HepG2 (cell line): ENCODE measurements around the gene FKBP10. TPM values are rescaled to one million over a fixed set of nuclear protein-coding genes. Genes with fewer than 3 reads are reported as not detected.

Source experiments
- ATAC-seq: fragments of 200-7000 bp; cut with Tn5 transposase; 3 replicates; pipeline ENCODE4 v1.9.1; 2020; ENCODE audit warnings: mild to moderate bottlenecking, moderate library complexity
- BruUV-seq: library from RNA; stranded (reverse); fragments of 400-500 nt; replicated peaks from 2 replicates; lab custom pipeline; 2021; lab: Mats Ljungman, UMichigan
- CTCF ChIA-PET: fragments of 300-600 bp; formaldehyde crosslinking; extraction: SDS; loops from one replicate; lab custom pipeline; 2021; ENCODE audit warnings: low total read pairs, inconsistent platforms, low intra/inter-chr PET ratio; lab: Yijun Ruan, JAX
- POLR2A ChIA-PET: fragments of 350-600 bp; sonication (Branson Sonifier 250); formaldehyde crosslinking; loops from one replicate; lab custom pipeline; 2020; ENCODE audit warnings: antibody characterized with exemption, inconsistent platforms; lab: Yijun Ruan, JAX
- DNase-seq: peaks from one replicate; pipeline ENCODE4 v3.0.0-alpha.2; 2015; ENCODE audit warnings: low spot score
- FAIRE-seq: peaks from 3 replicates; lab custom pipeline; 2011; peaks lifted over from hg19 to GRCh38; lab: Jason Lieb, UNC
- H2AFZ ChIP-seq: one replicate; pipeline ENCODE4 v1.6.1; 2011; ENCODE audit warnings: low read length, inconsistent platforms
- H3K27ac ChIP-seq: fragments of 300-600 bp; 3 replicates; pipeline ENCODE4 v1.8.0; 2011; ENCODE audit warnings: mixed run types, mild to moderate bottlenecking, mixed read lengths, low read length, inconsistent platforms; ENCODE audit not compliant: insufficient read depth; ENCODE audit errors: extremely low read length
- H3K27me3 ChIP-seq, 2 experiments: fragments of 200-600 bp in 1 of 2; 2 replicates in 1 of 2; 3 replicates in 1 of 2; pipeline versions ENCODE4 v1.6.0 to v1.8.0; 2011; ENCODE audit warnings: low read length in 2 of 2, mild to moderate bottlenecking in 2 of 2, moderate library complexity in 2 of 2, inconsistent platforms in 1 of 2; ENCODE audit not compliant: insufficient read depth in 2 of 2, control insufficient read depth in 1 of 2
- H3K36me3 ChIP-seq, 2 experiments: fragments of 200-600 bp in 1 of 2; replicated peaks in 1 of 2; 2 replicates in 1 of 2; 3 replicates in 1 of 2; pipeline versions ENCODE4 v1.5.1 to v1.8.0; 2011; ENCODE audit warnings: low read length in 2 of 2, inconsistent platforms in 1 of 2; ENCODE audit not compliant: insufficient read depth in 2 of 2, control insufficient read depth in 1 of 2
- H3K4me1 ChIP-seq: 2 replicates; pipeline ENCODE4 v1.5.1; 2012; ENCODE audit warnings: low read length, inconsistent platforms; ENCODE audit not compliant: insufficient read depth
- H3K4me2 ChIP-seq: 2 replicates; pipeline ENCODE4 v1.6.0; 2011; ENCODE audit warnings: low read depth, low read length, inconsistent platforms
- H3K4me3 ChIP-seq, 3 experiments: fragments of 200-600 bp in 1 of 3; sonication (generic), shearing (Covaris generic) in 1 of 3; replicated peaks in 1 of 3; 2 replicates each; pipeline ENCODE4 v1.5.1; 2011 to 2016; ENCODE audit warnings: low read length in 3 of 3, inconsistent platforms in 2 of 3, low read depth in 2 of 3, mild to moderate bottlenecking in 2 of 3, control low read depth in 1 of 3, mixed read lengths in 1 of 3; ENCODE audit not compliant: insufficient read depth in 1 of 3
- H3K79me2 ChIP-seq: one replicate; pipeline ENCODE4 v1.6.1; 2011; ENCODE audit warnings: low read length, inconsistent platforms; ENCODE audit not compliant: insufficient read depth
- H3K9ac ChIP-seq: 2 replicates; pipeline ENCODE4 v1.6.0; 2011; ENCODE audit warnings: mild to moderate bottlenecking, low read depth, low read length, inconsistent platforms; ENCODE audit not compliant: insufficient read depth
- H3K9me3 ChIP-seq: 2 replicates; pipeline ENCODE4 v1.5.1; 2012; ENCODE audit warnings: mild to moderate bottlenecking, low read length
- H4K20me1 ChIP-seq: 2 replicates; pipeline ENCODE4 v1.6.0; 2011; ENCODE audit warnings: inconsistent platforms, mild to moderate bottlenecking, low read length, moderate library complexity; ENCODE audit not compliant: insufficient read depth
- AGO2 ChIP-seq: fragments of 200-400 bp; formaldehyde crosslinking; optimal IDR thresholded peaks from 2 replicates; pipeline ENCODE3; 2017; ENCODE audit warnings: mild to moderate bottlenecking, low read depth, low read length, moderate library complexity
- MATR3 ChIP-seq: sonication (generic); formaldehyde crosslinking; IDR thresholded peaks from 2 replicates; pipeline ENCODE4 v1.4.0; 2020; ENCODE audit warnings: missing genetic modification reagents
- TIGD3 ChIP-seq: sonication (generic); formaldehyde crosslinking; IDR thresholded peaks from 2 replicates; pipeline ENCODE4 v1.5.1; 2020; ENCODE audit warnings: mild to moderate bottlenecking, missing genetic modification reagents, borderline replicate concordance
- ZBTB49 ChIP-seq: sonication (generic); formaldehyde crosslinking; IDR thresholded peaks from 2 replicates; pipeline ENCODE4 v1.4.0; 2020; ENCODE audit warnings: missing genetic modification reagents, borderline replicate concordance
- WGBS: methylation state at CpG from one replicate; pipeline ENCODE4 v1.1.6; 2017; ENCODE audit warnings: low lambda C conversion rate; 5-methylcytosine and 5-hydroxymethylcytosine counted together
- in situ Hi-C: cut with HindIII; loops from 2 replicates; pipeline ENCODE4 v1.10.0; 2017; ENCODE audit warnings: low pct_unique_long_range_greater_than_20kb; ENCODE audit not compliant: extremely low pct_ligation_motif_present
- intact Hi-C: fragments of 100-400 bp; cut with micrococcal nuclease; formaldehyde crosslinking; loops from one replicate; pipeline ENCODE4 v1.10.0; 2022; ENCODE audit not compliant: unreplicated experiment
- polyA plus RNA-seq, 8 experiments: library from polyadenylated mRNA; depleted of rRNA in 3 of 8; stranded (reverse) in 7 of 8; unstranded in 1 of 8; fragments of >200 nt; fragmentation: Illumina TruSeq in 4 of 8; extraction: Trizol in 4 of 8; gene quantifications; 2 replicates each; pipeline versions ENCODE4 v1.2.1 to v1.2.3, GENCODE V29; 2011 to 2016; ENCODE audit warnings: low read depth in 4 of 8, missing spikeins in 1 of 8, mixed read lengths in 1 of 8; ENCODE audit not compliant: insufficient read depth in 1 of 8
- total RNA-seq, 5 experiments: library from RNA; depleted of rRNA; stranded (reverse); fragments of >200 nt; fragmentation: Illumina TruSeq; extraction: Trizol; gene quantifications; 2 replicates each; pipeline ENCODE4 v1.2.3, GENCODE V29; 2016; ENCODE audit warnings: low read depth in 1 of 5

The FKBP10 gene
- total and polyA plus RNA-seq, 2 of the 13 experiments (the other 11 are each of a cell fraction or from before 2014, with no cell fraction given): 149 to 573 TPM

GRCh38 chr17:41769346-41769862 lies 43.4 kb upstream of the FKBP10 start:
- Histone ChIP-seq H3K4me1 (peaks cover 30% of the 10 kb centered on the region), H3K9me3 (no peaks in the 10 kb centered on the region), H3K4me2 (no peak overlapping the region), H2AFZ (no peak overlapping the region), H3K79me2 (no peaks in the 10 kb centered on the region), H3K36me3 (peaks cover 22 to 58% of the 10 kb centered on the region in 2 experiments), H3K27ac (no peak overlapping the region), H3K9ac (no peak overlapping the region), H4K20me1 (no peaks in the 10 kb centered on the region), H3K27me3 (no peaks in the 10 kb centered on the region), H3K4me3 (no peak overlapping the region)
- no TSS peak for BruUV-seq
- DNase-seq: no peak
- 88% methylated on average over 13 of the region's 16 CpGs for WGBS
- TF ChIP-seq ZBTB49: no peak
- peak; percentile 46 for TF ChIP-seq AGO2
- TF ChIP-seq MATR3 (CRISPR knock-in tag): no peak
- no peak for TF ChIP-seq TIGD3 (CRISPR knock-in tag)
- ChIA-PET POLR2A (interaction anchor here (0.5 to 1.3 kb wide), 3 partner anchors 10 to 17 kb away, joined by 3 to 6 read pairs (median 4); partner anchors contain the start of gene JUP), CTCF (no interaction called here)
- in situ Hi-C loops (no loop called here), intact Hi-C loops (no loop called here)
- FAIRE-seq: no peak
- ATAC-seq: no peak
